GM21576 (cell line): ENCODE results near the gene AKT3.
"Not testable (repeated sequence)": the region's sequence is repeated elsewhere in the genome, so short reads cannot be mapped to it uniquely, and the experiment has no call there.

Experiments
- ATAC-seq: cut with Tn5 transposase; IDR thresholded peaks from one replicate; pipeline ENCODE4 v1.9.1; 2021; ENCODE audit warnings: mild to moderate bottlenecking, moderate library complexity; ENCODE audit not compliant: unreplicated experiment

Gene AKT3

GRCh38 chr1:243710467-243710866 lies 139.6 kb downstream of the AKT3 start:
- no peak for ATAC-seq

- ATAC-seq, result no peak
Observed at GRCh38 chr1:243708210-243708609, 141.8 kb downstream of the AKT3 start.

DNA sequence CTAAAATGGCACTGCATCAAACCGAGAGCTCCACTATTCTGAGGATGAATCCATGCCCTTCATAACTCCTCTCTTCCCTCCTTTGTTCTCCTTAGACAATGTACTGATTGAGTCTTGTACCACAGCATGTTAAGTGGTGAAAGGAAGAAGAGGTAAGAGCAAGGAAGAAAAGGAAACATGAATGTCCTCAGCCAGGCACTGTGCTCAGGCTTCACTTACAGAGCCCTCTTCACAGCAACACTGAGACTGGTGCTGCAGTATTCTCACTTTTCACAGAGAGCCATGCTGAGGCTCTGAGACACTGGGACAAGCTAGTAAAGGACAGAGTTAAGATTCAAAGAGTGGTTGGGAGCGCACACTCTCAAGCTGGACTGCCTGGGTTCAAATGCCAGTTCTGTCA lies 143.5 kb downstream of the AKT3 start:
- no peak for ATAC-seq

- no peak for ATAC-seq
Observed at GRCh38 chr1:243705585-243705984, 144.5 kb downstream of the AKT3 start.

DNA sequence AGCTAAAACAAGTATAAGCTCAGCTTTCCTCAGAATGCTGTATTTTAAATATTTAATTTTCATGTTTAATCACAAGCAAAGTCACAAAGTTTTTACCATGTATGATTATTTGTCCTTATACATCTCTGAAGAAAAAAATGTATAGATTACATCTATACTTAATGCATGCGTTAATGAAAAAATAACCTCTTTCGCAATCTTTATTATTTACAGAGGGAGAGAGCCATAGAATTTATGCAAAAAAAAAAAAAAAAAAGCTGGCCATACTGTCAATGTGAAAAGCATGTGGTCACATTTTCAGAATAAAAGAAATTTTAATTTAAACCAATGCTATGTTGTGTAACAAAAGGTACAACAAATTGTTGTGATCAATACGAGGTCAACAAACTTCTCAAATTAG lies 148.2 kb downstream of the AKT3 start:
- no peak for ATAC-seq

DNA sequence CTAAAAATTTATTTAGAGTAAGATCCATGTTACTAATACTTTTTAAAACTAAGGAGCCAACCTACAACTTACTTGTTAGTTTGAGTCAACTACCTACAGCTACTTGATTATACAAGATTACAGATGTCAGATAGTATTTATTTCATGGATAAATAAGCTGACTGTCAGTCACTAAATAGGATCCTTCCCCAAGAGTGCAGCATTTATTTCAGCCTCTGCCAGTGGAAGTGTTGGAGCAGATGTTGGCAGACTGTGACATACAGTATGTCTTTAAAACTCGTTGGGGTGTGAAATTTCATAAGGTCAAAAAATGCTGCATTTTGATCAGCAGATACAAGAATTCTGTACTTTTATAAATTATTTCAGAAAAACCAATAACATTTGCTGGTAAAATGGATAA lies 156.2 kb downstream of the AKT3 start:
- no peak for ATAC-seq

GRCh38 chr1:243686159-243686558 lies 163.9 kb downstream of the AKT3 start:
- ATAC-seq, result no peak

DNA sequence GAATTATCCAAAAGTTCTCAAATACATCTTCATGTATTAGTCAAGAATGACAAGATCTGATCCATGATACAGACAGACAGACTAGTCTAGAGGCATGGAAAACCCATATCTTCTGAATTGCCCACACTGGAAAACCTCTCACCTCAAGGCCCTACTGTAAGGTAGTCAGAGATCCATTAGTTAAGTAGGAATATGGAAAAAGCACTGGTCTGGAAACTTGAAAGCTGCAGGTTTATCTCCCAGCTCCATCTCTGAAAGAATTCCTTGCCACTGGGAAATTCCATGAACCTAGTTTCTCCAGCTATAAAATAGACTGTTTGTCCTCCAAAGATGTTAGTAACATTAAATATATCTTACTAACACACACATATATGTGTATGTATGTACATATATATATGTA lies 169.2 kb downstream of the AKT3 start:
- no peak for ATAC-seq

- no peak for ATAC-seq
Observed at GRCh38 chr1:243672539-243673074, 177.4 kb downstream of the AKT3 start.

- no peak for ATAC-seq
Observed at GRCh38 chr1:243667591-243667990, 182.5 kb downstream of the AKT3 start.

- ATAC-seq, result no peak
Observed at GRCh38 chr1:243667133-243667532, 182.9 kb downstream of the AKT3 start.

GRCh38 chr1:243663651-243664050 lies 186.4 kb downstream of the AKT3 start:
- no peak for ATAC-seq

- ATAC-seq, result not testable (repeated sequence)
Observed at GRCh38 chr1:243662169-243662568, 187.9 kb downstream of the AKT3 start.

- ATAC-seq, result no peak
Observed at GRCh38 chr1:243658594-243659105, 191.4 kb downstream of the AKT3 start.

DNA sequence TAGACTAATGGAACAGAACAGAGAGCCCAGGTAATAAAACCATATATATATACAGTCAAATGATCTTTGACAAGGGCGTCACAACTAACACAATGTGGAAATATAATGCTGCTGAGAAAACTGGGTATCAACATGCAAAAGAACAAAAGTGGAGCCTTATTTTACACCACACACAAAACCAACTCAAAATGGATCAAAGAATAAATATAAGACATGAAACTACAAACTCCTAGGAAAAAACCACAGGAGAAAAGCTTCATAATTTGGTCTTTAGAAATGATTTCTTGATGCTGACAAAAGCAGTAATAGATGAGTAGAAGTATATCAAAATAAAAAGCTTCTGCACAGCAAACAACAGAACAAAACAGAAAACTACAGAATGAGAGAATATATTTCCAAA lies 192.2 kb downstream of the AKT3 start:
- no peak for ATAC-seq

DNA sequence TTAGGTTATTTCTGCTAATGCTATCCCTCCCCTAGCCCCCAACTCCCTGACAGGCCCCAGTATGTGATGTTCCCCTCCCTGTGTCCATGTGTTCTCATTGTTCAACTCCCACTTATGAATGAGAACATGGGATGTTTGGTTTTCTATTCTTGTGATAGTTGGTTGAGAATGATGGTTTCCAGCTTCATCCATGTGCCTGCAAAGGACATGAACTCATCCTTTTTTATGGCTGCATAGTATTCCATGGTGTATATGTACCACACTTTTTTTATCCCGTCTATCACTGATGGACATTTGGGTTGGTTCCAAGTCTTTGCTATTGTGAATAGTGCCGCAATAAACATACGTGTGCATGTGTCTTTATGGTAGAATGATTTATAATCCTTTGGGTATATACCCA lies 200.5 kb downstream of the AKT3 start:
- ATAC-seq, result not testable (repeated sequence)

- no peak for ATAC-seq
Observed at GRCh38 chr1:243646841-243647240, 203.2 kb downstream of the AKT3 start.

DNA sequence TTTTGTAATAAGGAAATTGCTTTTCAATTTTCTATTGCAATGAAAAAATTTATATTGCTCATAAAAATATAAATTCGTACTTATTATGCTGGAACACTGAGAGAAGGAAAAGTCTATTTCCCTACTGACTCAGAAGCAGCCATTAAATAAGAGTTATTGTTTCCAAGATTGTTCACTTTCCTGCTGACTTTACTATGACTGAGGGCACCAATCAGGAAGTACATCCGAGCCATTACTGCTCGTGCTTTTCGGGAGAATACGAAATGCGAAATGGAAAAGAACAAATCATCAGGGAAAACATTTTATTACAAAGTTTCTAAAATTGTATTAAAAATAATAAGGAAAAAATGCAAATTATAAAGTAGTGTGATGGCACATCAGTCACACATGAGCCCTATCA lies 204.8 kb downstream of the AKT3 start:
- ATAC-seq, result no peak

- ATAC-seq, result no peak
Observed at GRCh38 chr1:243642936-243643335, 207.1 kb downstream of the AKT3 start.

- ATAC-seq, result no peak
Observed at GRCh38 chr1:243639027-243639658, 210.9 kb downstream of the AKT3 start.

- ATAC-seq, result no peak
Observed at GRCh38 chr1:243638186-243638585, 211.9 kb downstream of the AKT3 start.

- ATAC-seq, result no peak
Observed at GRCh38 chr1:243628476-243628907, 221.6 kb downstream of the AKT3 start.

DNA sequence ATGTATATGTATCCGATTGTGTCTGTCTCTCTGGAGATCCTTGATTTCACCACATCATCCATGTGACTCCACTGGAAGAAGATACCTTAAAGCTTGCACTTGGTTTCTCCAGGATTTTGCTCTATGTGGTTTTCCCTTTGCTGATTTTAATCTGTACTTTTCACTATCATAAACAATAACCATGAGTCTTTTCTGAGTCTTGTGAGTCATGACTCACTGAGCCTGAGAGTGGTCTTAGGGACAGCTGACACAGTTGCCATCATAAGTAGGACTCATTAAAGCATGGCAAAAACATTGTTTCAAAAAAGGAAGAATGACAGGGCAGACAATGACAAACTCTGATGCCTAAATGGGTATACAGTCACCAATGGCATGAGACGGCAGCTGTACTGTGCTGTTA lies 226.2 kb downstream of the AKT3 start:
- no peak for ATAC-seq
